A204.1 (cell line): ENCODE results near the gene TRIM56.
"Not testable (repeated sequence)": the region's sequence is repeated elsewhere in the genome, so short reads cannot be mapped to it uniquely, and the experiment has no call there.

Experiments
- FAIRE-seq: peaks from 2 replicates; lab custom pipeline; 2012; peaks lifted over from hg19 to GRCh38; lab: Jason Lieb, UNC

The TRIM56 gene

GRCh38 chr7:101092266-101092905 is 7.1 kb downstream of the TRIM56 start:
- not testable (repeated sequence) for FAIRE-seq

- no peak for FAIRE-seq
These were observed 8.6 kb downstream of the TRIM56 start for GRCh38 chr7:101093906-101094305.

GRCh38 chr7:101094376-101094775 is 9.1 kb downstream of the TRIM56 start:
- no peak for FAIRE-seq

- peak; percentile 71 for FAIRE-seq
These were observed 9.6 kb downstream of the TRIM56 start for GRCh38 chr7:101094791-101095375.

GRCh38 chr7:101096331-101096956 is 11.2 kb downstream of the TRIM56 start:
- no peak for FAIRE-seq

- no peak for FAIRE-seq
These were observed 11.7 kb downstream of the TRIM56 start for GRCh38 chr7:101096957-101097347.

- FAIRE-seq = no peak
These were observed 12.3 kb downstream of the TRIM56 start for GRCh38 chr7:101097561-101097960.

GRCh38 chr7:101099969-101100781 is 14.9 kb downstream of the TRIM56 start:
- FAIRE-seq = peak; percentile 97

- FAIRE-seq = no peak
These were observed 15.9 kb downstream of the TRIM56 start for GRCh38 chr7:101100858-101101847.

- no peak for FAIRE-seq
These were observed 16.7 kb downstream of the TRIM56 start for GRCh38 chr7:101102026-101102425.

GRCh38 chr7:101103701-101104100 is 18.4 kb downstream of the TRIM56 start:
- FAIRE-seq = not testable (repeated sequence)

- no peak for FAIRE-seq
These were observed 19.0 kb downstream of the TRIM56 start for GRCh38 chr7:101104193-101104713.

GRCh38 chr7:101104799-101105198 is 19.5 kb downstream of the TRIM56 start:
- FAIRE-seq = no peak

- not testable (repeated sequence) for FAIRE-seq
These were observed 20.0 kb downstream of the TRIM56 start for GRCh38 chr7:101105248-101105647.

- no peak for FAIRE-seq
These were observed 21.1 kb downstream of the TRIM56 start for GRCh38 chr7:101106386-101106785.

- FAIRE-seq = no peak
These were observed 23.1 kb downstream of the TRIM56 start for GRCh38 chr7:101108330-101108857.

- no peak for FAIRE-seq
These were observed 23.7 kb downstream of the TRIM56 start for GRCh38 chr7:101108961-101109360.

- no peak for FAIRE-seq
These were observed 24.1 kb downstream of the TRIM56 start for GRCh38 chr7:101109368-101109767.

- no peak for FAIRE-seq
These were observed 26.0 kb downstream of the TRIM56 start for GRCh38 chr7:101111261-101111660.

- no peak for FAIRE-seq
These were observed 27.0 kb downstream of the TRIM56 start for GRCh38 chr7:101112233-101112632.

GRCh38 chr7:101113140-101113539 is 27.9 kb downstream of the TRIM56 start:
- FAIRE-seq = not testable (repeated sequence)
